ENCODE measurements around the gene BMAL1.
"Not testable (repeated sequence)": the region's sequence is repeated elsewhere in the genome, so short reads cannot be mapped to it uniquely, and the experiment has no call there.

Gene BMAL1

GRCh38 chr11:13249992-13250391 lies 27.6 kb upstream of the BMAL1 start:
- TF ChIP-seq JUND (IDR thresholded peaks at IDR 0.05; ENCODE audit: low read depth), result no peak
- in situ Hi-C loops (cut with HindIII; ENCODE audit: low pct_unique_long_range_greater_than_20kb, low sequenced_read_pairs), result no loop called here
- peak in 1 of 2 experiments; percentile 38 for DNase-seq (ENCODE audit: low read depth in 1 of 2, low spot score in 1 of 2)

GRCh38 chr11:13251966-13252365 lies 25.6 kb upstream of the BMAL1 start:
- no peak for DNase-seq (ENCODE audit: low read depth in 1 of 2, low spot score in 1 of 2)
- in situ Hi-C loops (cut with HindIII; ENCODE audit: low pct_unique_long_range_greater_than_20kb, low sequenced_read_pairs), result no loop called here
- no peak for TF ChIP-seq JUND (IDR thresholded peaks at IDR 0.05; ENCODE audit: low read depth)

DNA sequence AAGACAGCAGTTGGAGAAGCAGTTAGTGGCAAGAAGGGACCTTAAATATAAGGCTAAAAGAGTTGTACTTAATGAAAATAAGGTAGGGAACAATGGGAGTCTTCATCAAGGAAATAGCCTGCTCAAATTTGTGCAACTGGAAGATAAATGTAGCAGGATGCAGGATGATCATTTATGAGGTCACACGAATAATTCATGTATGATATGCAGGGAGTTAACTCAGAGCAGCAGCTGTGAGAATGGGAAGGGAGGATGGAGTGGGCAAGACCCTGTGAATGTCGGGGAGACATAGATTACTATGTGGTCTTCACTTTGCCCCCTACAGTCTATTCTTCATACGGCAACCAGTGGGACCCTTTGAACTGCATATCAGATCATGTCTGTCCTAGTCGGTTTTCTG lies 25.2 kb upstream of the BMAL1 start:
- in situ Hi-C loops (cut with HindIII; ENCODE audit: low pct_unique_long_range_greater_than_20kb, low sequenced_read_pairs), result no loop called here
- DNase-seq (ENCODE audit: low read depth in 1 of 2, low spot score in 1 of 2), result no peak
- TF ChIP-seq JUND (IDR thresholded peaks at IDR 0.05; ENCODE audit: low read depth), result no peak

GRCh38 chr11:13256216-13256615 lies 21.4 kb upstream of the BMAL1 start:
- no peak for DNase-seq (ENCODE audit: low read depth in 1 of 2, low spot score in 1 of 2)
- in situ Hi-C loops (cut with HindIII; ENCODE audit: low pct_unique_long_range_greater_than_20kb, low sequenced_read_pairs), result no loop called here
- no peak for TF ChIP-seq JUND (IDR thresholded peaks at IDR 0.05; ENCODE audit: low read depth)

DNA sequence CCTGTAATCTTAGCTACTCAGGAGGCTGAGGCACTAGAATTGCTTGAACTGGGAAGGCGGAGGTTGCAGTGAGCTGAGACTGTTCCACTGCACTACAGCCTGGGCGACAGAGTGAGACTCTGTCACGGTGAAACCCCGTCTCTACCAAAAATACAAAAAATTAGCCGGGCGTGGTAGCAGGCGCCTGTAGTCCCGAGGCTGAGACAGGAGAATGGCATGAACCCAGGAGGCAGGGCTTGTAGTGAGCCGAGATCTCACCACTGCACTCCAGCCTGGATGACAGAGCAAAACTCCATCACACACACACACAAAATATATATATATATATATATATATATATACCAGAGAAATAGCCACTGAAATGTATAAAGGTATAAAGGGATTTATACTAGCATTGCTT lies 19.5 kb upstream of the BMAL1 start:
- DNase-seq (ENCODE audit: low read depth in 1 of 2, low spot score in 1 of 2); in situ Hi-C loops (cut with HindIII; ENCODE audit: low pct_unique_long_range_greater_than_20kb, low sequenced_read_pairs): not testable (repeated sequence)

GRCh38 chr11:13258855-13259254 lies 18.7 kb upstream of the BMAL1 start:
- in situ Hi-C loops (cut with HindIII; ENCODE audit: low pct_unique_long_range_greater_than_20kb, low sequenced_read_pairs), result no loop called here
- DNase-seq (ENCODE audit: low read depth in 1 of 2, low spot score in 1 of 2), result no peak
- TF ChIP-seq JUND (IDR thresholded peaks at IDR 0.05; ENCODE audit: low read depth), result no peak

DNA sequence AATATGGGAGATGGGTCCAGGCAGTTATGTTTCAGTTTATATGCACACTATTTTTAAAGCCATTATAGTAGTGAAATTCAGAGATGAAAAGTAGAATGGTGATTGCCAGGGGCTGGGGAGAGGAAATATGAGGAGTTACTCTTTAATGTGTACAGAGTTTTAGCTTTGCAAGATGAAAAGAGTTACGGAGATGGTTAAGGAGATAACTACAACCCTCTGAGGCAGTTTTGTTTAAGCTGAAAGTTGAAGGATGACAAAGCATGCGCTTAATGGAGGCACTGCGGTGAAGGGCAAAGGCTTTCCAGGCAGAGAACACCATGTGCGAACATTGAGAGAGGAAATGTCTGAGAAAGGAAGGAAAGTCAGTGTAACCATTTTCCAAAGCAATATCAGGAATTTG lies 18.2 kb upstream of the BMAL1 start:
- in situ Hi-C loops (cut with HindIII; ENCODE audit: low pct_unique_long_range_greater_than_20kb, low sequenced_read_pairs), result no loop called here
- DNase-seq (ENCODE audit: low read depth in 1 of 2, low spot score in 1 of 2), result no peak
- no peak for TF ChIP-seq JUND (IDR thresholded peaks at IDR 0.05; ENCODE audit: low read depth)

DNA sequence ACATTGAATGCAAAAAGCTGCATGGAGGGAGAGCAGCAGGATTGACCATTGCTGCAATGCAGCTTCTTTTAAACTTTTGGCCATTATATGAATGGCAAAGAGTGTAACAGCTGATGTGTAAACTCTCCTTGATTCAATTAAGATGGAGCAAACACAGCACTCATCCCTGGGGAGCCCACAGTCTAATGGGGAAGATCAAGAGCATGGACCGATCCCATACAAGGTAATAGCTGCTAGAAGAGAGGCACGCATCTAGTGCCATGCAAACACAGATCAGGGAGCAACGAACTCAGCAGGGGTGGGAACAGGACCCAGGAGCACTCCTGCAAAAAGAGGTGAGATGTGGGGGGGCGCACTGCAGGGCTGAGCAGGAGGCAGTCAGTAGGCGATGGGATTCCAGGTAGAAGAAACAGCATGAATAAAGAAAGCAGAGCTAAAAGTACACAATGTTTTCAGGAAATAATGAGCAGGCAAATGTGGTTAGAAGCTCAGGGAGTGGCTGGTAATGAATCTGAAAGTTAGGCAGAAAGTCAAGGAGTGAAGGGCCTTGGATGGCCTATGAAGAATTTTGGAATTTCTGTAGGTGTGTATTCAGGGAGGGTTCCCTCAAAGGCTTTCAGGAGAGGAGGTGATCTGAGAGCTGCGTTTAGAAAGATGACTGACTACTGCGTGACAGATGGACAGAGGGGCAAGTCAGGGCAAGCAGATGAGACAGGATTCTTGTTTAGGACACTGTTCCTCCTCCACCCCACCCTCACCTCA lies 17.2 kb upstream of the BMAL1 start:
- in situ Hi-C loops (cut with HindIII; ENCODE audit: low pct_unique_long_range_greater_than_20kb, low sequenced_read_pairs), result no loop called here
- TF ChIP-seq JUND (IDR thresholded peaks at IDR 0.05; ENCODE audit: low read depth), result no peak

DNA sequence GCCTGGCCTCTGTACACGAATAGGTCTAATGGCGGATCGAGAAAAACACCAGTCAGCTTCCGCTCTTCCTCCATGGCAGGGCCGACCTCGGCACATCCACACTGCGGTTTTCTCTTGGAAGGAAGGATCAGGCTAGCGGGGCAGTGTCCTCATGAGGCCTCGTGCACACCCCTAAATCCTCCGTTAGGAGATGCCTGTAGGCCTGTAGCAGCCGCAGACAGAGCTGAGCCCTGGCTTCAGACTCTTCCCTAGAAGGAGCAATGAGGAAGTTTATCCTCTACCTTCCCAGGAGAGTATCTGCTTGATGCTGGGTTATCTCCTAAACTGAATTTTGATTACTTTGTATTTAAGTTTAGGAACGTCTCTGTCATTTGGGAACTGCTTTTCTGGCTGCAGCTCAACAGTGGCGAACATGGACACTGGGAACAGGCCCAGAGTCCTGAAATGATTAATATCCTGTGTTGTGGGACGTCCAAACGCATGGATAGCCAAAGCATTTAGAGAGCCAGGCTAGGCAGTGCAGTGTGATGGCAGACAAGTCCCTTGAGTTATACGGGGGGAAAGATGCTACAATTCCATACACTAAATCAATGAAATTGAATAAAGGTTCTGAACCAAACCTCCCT lies 16.5 kb upstream of the BMAL1 start:
- in situ Hi-C loops (cut with HindIII; ENCODE audit: low pct_unique_long_range_greater_than_20kb, low sequenced_read_pairs), result no loop called here
- TF ChIP-seq JUND (IDR thresholded peaks at IDR 0.05; ENCODE audit: low read depth), result no peak
- no peak for DNase-seq (ENCODE audit: low read depth in 1 of 2, low spot score in 1 of 2)

More for the DNA sequence above, 17.2 kb upstream of the BMAL1 start:
- no peak for DNase-seq (ENCODE audit: low read depth in 1 of 2, low spot score in 1 of 2)

- in situ Hi-C loops (cut with HindIII; ENCODE audit: low pct_unique_long_range_greater_than_20kb, low sequenced_read_pairs), result no loop called here
- DNase-seq (ENCODE audit: low read depth in 1 of 2, low spot score in 1 of 2), result no peak
- no peak for TF ChIP-seq JUND (IDR thresholded peaks at IDR 0.05; ENCODE audit: low read depth)
Observed at GRCh38 chr11:13261591-13262061, 16.0 kb upstream of the BMAL1 start.

- no peak for TF ChIP-seq JUND (IDR thresholded peaks at IDR 0.05; ENCODE audit: low read depth)
- in situ Hi-C loops (cut with HindIII; ENCODE audit: low pct_unique_long_range_greater_than_20kb, low sequenced_read_pairs), result no loop called here
- DNase-seq (ENCODE audit: low read depth in 1 of 2, low spot score in 1 of 2), result no peak
Observed at GRCh38 chr11:13262096-13262495, 15.5 kb upstream of the BMAL1 start.

DNA sequence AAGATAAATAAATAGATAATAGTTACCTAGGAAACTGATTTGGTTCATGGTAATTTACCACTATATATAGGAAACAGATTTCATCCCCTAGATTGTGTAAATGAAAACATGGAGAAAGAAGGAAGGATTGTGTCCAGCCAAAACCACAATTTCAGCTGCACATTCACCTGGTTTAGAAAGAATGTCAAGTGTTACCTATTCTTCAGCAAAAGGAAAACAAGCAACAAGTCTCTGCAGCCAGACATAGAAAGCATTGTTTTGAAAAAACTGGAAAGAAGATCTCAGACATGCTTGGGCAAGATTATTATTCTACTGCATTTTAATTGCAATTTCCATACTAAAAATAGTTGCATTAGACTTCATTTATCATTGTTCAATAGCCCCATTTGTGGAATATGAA lies 8.8 kb upstream of the BMAL1 start:
- no peak for TF ChIP-seq JUND (IDR thresholded peaks at IDR 0.05; ENCODE audit: low read depth)
- DNase-seq (ENCODE audit: low read depth in 1 of 2, low spot score in 1 of 2), result no peak
- in situ Hi-C loops (cut with HindIII; ENCODE audit: low pct_unique_long_range_greater_than_20kb, low sequenced_read_pairs), result no loop called here

GRCh38 chr11:13269775-13270174 lies 7.8 kb upstream of the BMAL1 start:
- DNase-seq (ENCODE audit: low read depth in 1 of 2, low spot score in 1 of 2), result no peak
- no peak for TF ChIP-seq JUND (IDR thresholded peaks at IDR 0.05; ENCODE audit: low read depth)
- in situ Hi-C loops (cut with HindIII; ENCODE audit: low pct_unique_long_range_greater_than_20kb, low sequenced_read_pairs), result no loop called here
